Measurements from ENCODE around the gene HIVEP3. TPM values are rescaled to one million over a fixed set of nuclear protein-coding genes. Genes with fewer than 3 reads are reported as not detected.

Gene HIVEP3
- total RNA-seq, 2 experiments from 2014 or later: 26.3 to 27.2 TPM

Other genes with a start within 250 kb of the HIVEP3 start
- not detected for gene GUCA2B, start 234.5 kb upstream of the HIVEP3 start, total RNA-seq
- gene GUCA2A, start 245.8 kb upstream of the HIVEP3 start, total RNA-seq: not detected

All from activated CD8-positive, alpha-beta memory T cell treated with anti-CD3 and anti-CD28 coated beads for 36 hours (primary cell).